Measurements from ENCODE around the gene SLC34A3.
"Not testable (repeated sequence)": the region's sequence is repeated elsewhere in the genome, so short reads cannot be mapped to it uniquely, and the experiment has no call there.

SLC34A3 gene

DNA sequence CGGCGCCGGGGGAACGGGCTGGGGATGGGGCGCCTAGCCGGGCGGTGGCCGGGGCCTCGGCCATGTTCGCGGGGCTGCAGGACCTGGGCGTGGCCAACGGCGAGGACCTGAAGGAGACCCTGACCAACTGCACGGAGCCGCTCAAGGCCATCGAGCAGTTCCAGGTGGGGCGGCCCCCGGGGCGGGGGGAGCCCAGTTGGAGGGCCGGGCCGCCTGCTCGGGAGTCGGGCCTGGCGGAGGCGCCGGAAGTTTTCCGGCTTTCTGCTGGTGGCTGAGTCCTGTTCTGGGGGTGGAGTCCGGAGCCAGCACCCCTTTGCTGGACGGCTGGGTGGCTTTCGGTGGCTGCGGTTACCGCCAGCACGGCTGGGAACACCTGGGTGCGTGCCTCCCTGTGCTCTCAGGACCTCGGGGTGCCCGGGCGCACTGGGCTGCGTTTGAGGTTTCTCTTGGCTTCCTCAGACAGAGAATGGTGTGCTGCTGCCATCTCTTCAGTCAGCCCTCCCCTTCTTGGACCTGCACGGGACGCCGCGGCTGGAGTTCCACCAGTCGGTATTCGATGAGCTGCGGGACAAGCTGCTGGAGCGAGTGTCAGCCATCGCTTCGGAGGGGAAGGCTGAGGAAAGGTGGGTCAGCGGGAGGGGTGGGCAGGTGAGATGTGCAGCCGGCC, 24.9 kb downstream of the SLC34A3 start:
- DNase-seq (ENCODE audit: low read depth in 2 of 2): no peak

GRCh38 chr9:137256362-137256761, 25.7 kb downstream of the SLC34A3 start:
- no peak for DNase-seq (ENCODE audit: low read depth in 2 of 2)

- DNase-seq (ENCODE audit: low read depth in 2 of 2): no peak
Measured at GRCh38 chr9:137256856-137257255, 26.2 kb downstream of the SLC34A3 start.

DNA sequence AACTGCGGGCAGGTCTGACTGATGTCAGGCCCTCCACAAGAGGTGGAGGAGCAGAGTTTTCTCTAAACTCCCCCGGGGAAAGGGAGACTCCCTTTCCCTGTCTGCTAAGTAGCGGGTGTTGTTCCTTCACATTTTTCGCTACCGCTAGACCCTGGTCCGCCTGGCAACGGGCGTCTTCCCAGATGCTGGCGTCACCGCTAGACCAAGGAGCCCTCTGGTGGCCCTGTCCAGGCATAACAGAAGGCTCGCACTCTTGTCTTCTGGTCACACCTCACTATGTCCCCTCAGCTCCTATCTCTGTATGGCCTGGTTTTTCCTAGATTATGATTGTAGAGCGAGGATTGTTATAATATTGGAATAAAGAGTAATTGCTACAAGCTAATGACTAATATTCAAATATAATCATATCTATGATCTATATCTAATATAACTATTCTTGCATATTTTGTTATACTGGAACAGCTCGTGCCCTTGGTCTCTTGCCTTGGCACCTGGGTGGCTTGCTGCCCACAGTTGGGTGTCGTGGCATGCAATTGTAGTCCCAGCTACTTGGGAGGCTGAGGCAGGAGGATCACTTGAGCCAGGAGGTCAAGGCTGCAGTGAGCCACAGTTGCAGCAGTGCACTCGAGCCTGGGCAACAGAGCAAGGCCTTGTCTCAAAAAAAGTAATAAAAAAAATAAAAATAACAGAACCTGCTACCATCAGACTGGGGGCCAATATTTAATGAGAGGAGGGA, 31.6 kb downstream of the SLC34A3 start:
- DNase-seq (ENCODE audit: low read depth in 2 of 2): not testable (repeated sequence)

DNA sequence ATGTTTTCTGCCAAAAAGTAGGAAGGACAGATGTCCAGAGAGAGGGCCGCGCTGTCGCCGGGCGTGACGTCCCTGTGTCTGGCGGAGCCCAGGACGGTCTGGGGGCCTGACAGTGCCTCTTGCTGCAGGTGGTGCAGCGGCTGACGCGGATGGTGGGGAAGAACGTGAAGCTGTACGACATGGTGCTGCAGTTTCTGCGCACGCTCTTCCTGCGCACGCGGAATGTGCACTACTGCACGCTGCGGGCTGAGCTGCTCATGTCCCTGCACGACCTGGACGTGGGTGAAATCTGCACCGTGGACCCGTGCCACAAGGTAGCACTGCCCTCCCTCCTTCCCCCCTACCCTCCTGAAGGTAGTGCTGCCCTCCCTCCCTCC, 32.2 kb downstream of the SLC34A3 start:
- no peak for DNase-seq (ENCODE audit: low read depth in 2 of 2)

DNA sequence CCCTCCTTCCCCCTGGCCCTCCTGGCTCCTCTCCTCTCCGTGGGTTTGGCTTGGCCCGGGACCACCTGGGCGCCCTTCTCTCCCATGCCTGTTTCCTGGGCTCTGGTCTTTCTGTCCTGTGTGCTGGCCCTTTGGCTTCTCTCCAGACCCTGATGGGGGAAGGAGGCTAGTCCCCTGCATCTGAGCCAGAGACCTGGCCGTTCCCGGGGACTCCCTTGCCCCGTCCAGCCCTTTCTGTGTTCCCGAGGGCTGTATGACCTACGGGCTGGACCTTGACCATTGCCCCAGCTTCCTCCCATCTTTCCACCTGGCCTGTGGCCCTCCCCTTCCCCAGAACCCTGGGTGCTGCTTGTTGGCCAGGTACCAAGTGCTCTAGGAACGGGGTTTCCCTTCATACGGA, 32.8 kb downstream of the SLC34A3 start:
- DNase-seq (ENCODE audit: low read depth in 2 of 2): no peak

DNA sequence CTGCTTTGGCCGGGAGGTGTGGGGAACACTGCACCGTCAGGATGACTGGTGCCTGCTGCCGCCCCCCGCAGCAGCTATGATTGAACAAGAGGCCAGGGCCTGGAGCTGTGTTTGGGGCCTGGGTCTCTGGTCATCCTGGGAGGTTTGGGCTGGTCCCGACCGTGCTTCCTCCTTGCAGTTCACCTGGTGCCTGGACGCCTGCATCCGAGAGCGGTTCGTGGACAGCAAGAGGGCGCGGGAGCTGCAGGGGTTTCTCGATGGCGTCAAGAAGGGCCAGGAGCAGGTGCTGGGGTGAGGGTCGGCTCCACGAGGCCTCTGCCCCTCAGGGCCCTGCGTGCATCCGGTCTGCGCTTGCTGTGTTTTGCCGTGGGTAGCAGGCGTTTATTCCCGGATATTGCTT, 33.4 kb downstream of the SLC34A3 start:
- DNase-seq (ENCODE audit: low read depth in 2 of 2): no peak

- no peak for DNase-seq (ENCODE audit: low read depth in 2 of 2)
Measured at GRCh38 chr9:137265496-137266161, 34.9 kb downstream of the SLC34A3 start.

DNA sequence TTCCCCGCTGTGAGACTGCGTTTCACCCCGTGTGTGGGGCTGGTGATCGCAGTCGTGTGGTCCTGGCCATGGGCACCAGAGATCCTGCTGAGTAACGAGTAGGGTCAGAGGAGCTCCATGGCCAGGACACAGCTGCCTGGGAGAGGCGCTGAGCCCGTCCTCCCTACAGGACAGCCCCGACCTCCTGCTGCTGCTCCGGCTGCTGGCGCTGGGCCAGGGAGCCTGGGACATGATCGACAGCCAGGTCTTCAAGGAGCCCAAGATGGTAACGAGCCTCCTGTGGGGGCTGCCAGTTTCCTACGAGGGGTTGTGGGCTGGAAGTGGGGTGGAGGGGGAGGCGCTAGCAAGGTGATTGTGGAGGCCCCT, 35.4 kb downstream of the SLC34A3 start:
- DNase-seq (ENCODE audit: low read depth in 2 of 2): no peak

DNA sequence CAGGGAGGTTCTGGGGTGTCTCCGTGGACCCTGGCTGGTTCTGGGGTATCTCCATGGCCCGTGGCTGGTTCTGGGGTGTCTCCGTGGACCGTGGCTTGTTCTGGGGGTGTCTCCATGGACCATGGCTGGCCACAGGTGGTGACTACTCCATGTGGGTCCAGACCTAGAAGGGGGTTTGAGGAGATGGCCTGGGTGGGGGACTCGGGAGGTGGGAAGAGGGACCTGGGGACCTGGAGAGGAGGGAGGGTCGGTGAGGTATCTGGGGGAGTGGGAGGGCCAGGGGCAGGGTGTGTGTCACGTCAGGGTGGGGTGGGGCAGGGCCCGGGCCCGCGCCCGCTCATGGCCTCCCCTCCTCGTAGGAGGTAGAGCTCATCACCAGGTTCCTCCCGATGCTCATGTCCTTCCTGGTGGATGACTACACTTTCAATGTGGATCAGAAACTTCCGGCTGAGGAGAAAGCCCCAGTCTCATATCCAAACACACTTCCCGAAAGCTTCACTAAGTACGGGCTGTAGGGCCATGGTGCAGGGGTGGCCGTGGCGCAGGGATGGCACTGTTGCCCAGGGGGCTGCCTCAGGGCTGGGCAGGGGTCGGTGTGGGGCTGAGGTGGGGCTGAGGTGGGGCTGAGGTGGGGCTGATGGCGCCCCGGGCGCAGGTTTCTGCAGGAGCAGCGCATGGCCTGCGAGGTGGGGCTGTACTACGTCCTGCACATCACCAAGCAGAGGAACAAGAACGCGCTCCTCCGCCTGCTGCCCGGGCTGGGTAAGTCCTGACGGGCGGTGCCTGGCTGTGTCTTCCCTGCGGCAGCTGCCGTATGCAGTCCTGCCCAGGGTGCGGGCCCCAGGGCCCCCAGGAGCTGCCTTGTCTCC, 36.1 kb downstream of the SLC34A3 start:
- DNase-seq (ENCODE audit: low read depth in 2 of 2): no peak

GRCh38 chr9:137267933-137268355, 37.2 kb downstream of the SLC34A3 start:
- DNase-seq (ENCODE audit: low read depth in 2 of 2): no peak

GRCh38 chr9:137268538-137269201, 38.0 kb downstream of the SLC34A3 start:
- DNase-seq (ENCODE audit: low read depth in 2 of 2): no peak

DNA sequence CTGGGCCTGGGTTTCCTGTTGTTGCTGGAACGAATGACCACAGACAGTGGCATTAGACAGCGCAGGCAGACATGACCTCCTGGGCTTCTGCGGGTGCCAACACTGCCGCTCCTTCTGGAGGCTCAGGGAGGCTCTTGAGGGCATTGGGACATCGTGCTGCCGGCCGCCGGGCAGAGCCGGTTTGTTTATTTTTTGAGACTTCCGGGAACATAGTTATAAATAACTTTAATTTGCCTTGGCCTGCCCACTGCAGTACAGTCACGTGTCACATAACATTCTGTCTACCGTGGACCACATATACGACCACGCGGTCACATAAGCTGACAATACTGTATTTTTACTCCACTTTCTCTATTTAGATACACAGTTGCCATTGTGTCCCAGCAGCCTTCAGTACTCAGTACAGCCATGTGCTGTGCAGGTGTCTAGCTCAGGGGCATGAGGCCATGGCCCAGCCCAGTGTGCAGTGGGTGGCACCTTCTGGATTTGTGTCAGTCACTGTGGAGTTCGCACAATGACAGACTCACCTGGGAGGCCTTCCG, 38.6 kb downstream of the SLC34A3 start:
- no peak for DNase-seq (ENCODE audit: low read depth in 2 of 2)

- DNase-seq (ENCODE audit: low read depth in 2 of 2): no peak
Measured at GRCh38 chr9:137270929-137271695, 40.4 kb downstream of the SLC34A3 start.

GRCh38 chr9:137271696-137272076, 41.0 kb downstream of the SLC34A3 start:
- no peak for DNase-seq (ENCODE audit: low read depth in 2 of 2)

DNA sequence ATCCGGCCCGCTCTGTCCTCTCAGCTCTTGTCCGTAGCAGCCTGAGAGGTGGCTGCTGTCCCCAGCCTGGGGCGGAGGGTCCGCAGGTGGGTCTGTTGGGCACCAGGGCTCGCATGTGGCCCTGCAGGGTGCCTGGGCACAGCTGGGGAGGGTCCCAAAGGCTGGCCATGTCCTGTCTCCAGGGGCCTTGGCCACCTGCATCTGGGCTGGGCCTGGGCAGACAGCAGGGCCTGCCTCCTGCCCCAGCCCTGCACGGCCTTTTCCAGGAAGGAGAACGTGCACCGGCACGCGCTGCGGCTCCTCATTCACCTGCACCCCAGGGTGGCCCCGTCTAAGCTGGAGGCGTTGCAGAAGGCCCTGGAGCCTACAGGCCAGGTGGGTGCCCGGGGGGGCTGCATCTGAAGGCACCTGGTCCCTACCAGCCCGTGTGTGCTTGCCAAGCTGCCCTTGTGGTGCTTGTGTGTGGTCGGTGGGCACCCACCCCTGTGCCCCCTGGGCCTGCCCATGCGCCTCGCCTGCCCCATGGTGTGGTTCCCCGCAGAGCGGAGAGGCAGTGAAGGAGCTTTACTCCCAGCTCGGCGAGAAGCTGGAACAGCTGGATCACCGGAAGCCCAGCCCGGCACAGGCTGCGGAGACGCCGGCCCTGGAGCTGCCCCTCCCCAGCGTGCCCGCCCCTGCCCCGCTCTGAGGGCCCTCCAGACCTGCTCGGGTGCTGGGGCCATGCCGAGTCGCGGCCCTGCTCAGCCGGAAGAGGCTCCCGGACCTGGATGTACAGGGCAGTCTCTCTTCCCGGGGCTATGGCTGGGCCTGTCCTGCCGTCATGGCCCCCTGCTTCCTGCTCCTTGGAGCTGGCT, 41.8 kb downstream of the SLC34A3 start:
- no peak for DNase-seq (ENCODE audit: low read depth in 2 of 2)

DNA sequence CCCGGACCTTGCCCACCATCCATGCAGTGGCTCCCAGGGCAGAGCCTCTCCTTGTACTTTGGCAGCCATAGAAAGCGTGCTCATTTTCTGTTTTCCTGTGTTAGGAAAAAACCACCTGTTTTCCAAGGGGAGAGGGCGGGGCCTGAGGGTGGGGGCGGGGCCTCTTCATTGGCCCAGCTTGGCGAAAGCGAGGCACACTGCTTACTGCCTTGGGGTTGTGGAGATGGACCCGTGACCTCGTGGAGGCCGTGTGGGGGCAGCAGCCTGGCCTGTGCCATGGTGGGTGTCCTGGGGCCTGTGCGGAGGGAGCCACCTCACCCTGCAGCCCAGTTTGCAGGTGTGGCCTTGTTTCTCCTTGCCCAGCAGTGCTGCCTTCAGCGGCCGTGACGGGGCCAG, 42.4 kb downstream of the SLC34A3 start:
- DNase-seq (ENCODE audit: low read depth in 2 of 2): no peak

GRCh38 chr9:137273611-137274320, 43.1 kb downstream of the SLC34A3 start:
- no peak for DNase-seq (ENCODE audit: low read depth in 2 of 2)

- DNase-seq (ENCODE audit: low read depth in 2 of 2): no peak
Measured at GRCh38 chr9:137275203-137275587, 44.5 kb downstream of the SLC34A3 start.
